ENCODE measurements around the gene HTR3C. TPM values are rescaled to one million over a fixed set of nuclear protein-coding genes. Genes with fewer than 3 reads are reported as not detected.
"Not testable (repeated sequence)": the region's sequence is repeated elsewhere in the genome, so short reads cannot be mapped to it uniquely, and the experiment has no call there.

The HTR3C gene, protein sequence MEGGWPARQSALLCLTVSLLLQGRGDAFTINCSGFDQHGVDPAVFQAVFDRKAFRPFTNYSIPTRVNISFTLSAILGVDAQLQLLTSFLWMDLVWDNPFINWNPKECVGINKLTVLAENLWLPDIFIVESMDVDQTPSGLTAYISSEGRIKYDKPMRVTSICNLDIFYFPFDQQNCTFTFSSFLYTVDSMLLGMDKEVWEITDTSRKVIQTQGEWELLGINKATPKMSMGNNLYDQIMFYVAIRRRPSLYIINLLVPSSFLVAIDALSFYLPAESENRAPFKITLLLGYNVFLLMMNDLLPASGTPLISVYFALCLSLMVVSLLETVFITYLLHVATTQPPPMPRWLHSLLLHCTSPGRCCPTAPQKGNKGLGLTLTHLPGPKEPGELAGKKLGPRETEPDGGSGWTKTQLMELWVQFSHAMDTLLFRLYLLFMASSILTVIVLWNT
- not detected in 2 replicates for total RNA-seq

DNA sequence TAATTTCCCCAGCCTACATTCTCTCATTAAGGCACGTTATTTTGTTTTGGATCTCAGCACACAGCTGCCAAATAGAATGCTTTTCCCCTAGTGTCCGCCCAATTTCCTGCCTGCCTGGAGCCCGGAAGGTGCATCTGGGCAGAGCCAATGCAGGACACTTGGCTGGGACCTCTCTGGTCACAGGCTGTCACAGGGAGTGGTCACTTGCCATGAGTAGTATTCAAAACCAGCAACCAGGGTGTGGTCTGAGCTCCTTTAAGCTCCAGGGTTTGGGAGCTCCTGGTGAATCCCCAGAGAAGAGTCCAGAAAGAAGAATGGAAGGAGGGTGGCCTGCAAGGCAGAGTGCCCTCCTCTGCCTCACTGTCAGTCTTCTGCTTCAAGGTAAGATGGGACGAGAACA, at the start of gene HTR3C:
TSS of gene HTR3C (plus strand) at position 281 of the 400 bp plus-strand sequence. CDS start at position 315, 34 bp downstream.
- Mint-ChIP-seq H3K27me3 (ENCODE audit: insufficient read depth) (peaks cover 6% of the 10 kb centered on the region), H3K4me3 (no peak within 1 kb of the TSS), H3K27ac (no peak within 1 kb of the TSS), H3K4me1 (ENCODE audit: low read depth) (no peaks in the 10 kb centered on the region), H3K9me3 (no peaks in the 10 kb centered on the region), H3K36me3 (ENCODE audit: low read depth) (no peaks in the 10 kb centered on the region)
- DNase-seq (ENCODE audit: low spot score): no peak
- intact Hi-C loops (cut with micrococcal nuclease): no loop called here

GRCh38 chr3:184003187-184003967, 49.5 kb upstream of the HTR3C start:
- Mint-ChIP-seq H3K27me3 (ENCODE audit: insufficient read depth) (no peaks in the 10 kb centered on the region), H3K9me3 (no peaks in the 10 kb centered on the region), H3K4me3 (no peak overlapping the region), H3K36me3 (ENCODE audit: low read depth) (peaks cover 3% of the 10 kb centered on the region), H3K27ac (no peak overlapping the region), H3K4me1 (ENCODE audit: low read depth) (peaks cover 9% of the 10 kb centered on the region)
- intact Hi-C loops (cut with micrococcal nuclease): no loop called here
- no peak for DNase-seq (ENCODE audit: low spot score)

GRCh38 chr3:184004476-184004875, 48.4 kb upstream of the HTR3C start:
- H3K4me1 Mint-ChIP-seq (ENCODE audit: low read depth): peaks cover 9% of the 10 kb centered on the region
- intact Hi-C loops (cut with micrococcal nuclease): no loop called here

DNA sequence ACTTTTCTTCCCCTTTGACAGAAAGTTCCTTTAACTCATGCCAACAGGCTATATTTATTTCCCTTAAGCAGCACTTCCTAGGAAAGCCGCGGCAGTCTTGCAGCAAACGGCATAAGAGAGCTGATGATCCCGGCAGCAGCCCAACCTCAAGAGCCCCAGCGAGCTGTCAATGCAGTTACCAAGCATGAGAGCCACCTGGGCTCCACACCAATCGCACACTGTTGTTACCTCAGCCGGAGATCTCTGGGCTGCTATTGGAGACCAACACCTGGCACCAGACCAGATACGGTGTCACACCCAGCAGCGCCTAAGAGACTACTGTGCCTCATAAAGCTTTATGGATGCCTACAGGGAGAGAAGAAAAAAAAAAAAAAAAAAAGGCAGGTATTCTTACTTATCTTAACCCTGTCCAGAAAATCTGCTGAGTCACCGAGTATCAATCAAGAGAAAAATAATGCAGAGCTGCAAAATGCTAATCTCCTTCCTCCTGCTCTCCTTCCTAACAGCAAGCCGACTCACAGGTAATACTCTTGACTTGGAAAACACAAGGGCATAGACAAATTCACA, 46.8 kb upstream of the HTR3C start:
- DNase-seq (ENCODE audit: low spot score): no peak
- Mint-ChIP-seq H3K4me3 (no peak overlapping the region), H3K27ac (no peak overlapping the region), H3K4me1 (ENCODE audit: low read depth) (peaks cover 9% of the 10 kb centered on the region), H3K27me3 (ENCODE audit: insufficient read depth) (no peaks in the 10 kb centered on the region), H3K9me3 (no peaks in the 10 kb centered on the region), H3K36me3 (ENCODE audit: low read depth) (peaks cover 4% of the 10 kb centered on the region)
- intact Hi-C loops (cut with micrococcal nuclease): no loop called here

More at GRCh38 chr3:184004476-184004875, 48.4 kb upstream of the HTR3C start:
- no peaks in the 10 kb centered on the region for H3K27me3 Mint-ChIP-seq (ENCODE audit: insufficient read depth)
- no peaks in the 10 kb centered on the region for H3K9me3 Mint-ChIP-seq
- peaks cover 3% of the 10 kb centered on the region for H3K36me3 Mint-ChIP-seq (ENCODE audit: low read depth)
- DNase-seq (ENCODE audit: low spot score): no peak
- no peak overlapping the region for H3K27ac Mint-ChIP-seq
- no peak overlapping the region for H3K4me3 Mint-ChIP-seq

DNA sequence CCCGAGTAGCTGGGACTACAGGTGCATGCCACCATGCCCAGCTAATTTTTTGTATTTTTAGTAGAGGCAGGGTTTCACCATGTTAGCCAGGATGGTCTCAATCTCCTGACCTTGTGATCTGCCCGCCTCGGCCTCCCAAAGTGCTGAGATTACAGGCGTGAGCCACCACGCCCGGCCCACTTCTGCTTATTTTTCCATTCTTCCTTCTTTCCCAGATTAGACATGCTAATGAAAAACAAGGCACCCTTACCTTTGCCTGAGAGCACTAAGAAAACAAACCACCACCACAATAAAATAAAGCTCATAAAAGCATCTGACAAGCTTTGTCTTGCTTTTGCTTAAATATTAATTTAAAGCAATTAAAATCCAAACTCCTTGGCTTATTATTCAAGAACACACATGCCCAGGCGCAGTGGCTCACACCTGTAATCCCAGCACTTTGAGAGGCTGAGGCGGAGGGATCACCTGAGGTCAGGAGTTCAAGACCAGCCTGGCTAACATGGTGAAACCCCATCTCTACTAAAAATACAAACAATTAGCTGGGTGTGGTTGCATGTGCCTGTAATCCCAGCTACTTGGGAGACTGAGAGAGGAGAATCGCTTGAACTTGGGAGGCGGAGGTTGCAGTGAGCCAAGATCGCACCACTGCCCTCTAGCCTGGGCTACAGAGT, 45.6 kb upstream of the HTR3C start:
- H3K9me3 Mint-ChIP-seq; H3K27ac Mint-ChIP-seq; H3K27me3 Mint-ChIP-seq (ENCODE audit: insufficient read depth); H3K4me3 Mint-ChIP-seq; DNase-seq (ENCODE audit: low spot score); H3K4me1 Mint-ChIP-seq (ENCODE audit: low read depth); intact Hi-C loops (cut with micrococcal nuclease); H3K36me3 Mint-ChIP-seq (ENCODE audit: low read depth): not testable (repeated sequence)

DNA sequence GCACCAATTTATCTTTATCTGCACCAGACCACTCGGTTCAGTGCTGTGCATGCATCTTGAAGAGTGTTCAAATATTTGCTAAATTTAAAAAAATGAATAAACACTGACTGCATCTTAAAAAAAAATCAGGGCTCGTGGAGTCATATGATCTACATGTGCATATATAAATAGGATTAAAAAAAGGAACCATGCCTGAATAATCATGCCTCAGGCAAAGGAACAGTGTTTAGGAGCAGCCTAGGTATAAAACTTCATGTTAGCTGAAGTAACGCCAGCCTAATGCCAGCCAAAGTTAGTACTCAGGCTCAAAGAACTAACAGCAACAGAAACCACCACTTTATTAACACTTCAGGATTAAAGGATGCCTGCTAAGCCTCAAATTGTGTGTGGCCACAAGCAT, 44.7 kb upstream of the HTR3C start:
- Mint-ChIP-seq H3K4me3 (no peak overlapping the region), H3K4me1 (ENCODE audit: low read depth) (peaks cover 9% of the 10 kb centered on the region), H3K27me3 (ENCODE audit: insufficient read depth) (no peaks in the 10 kb centered on the region), H3K36me3 (ENCODE audit: low read depth) (peaks cover 11% of the 10 kb centered on the region), H3K9me3 (no peaks in the 10 kb centered on the region), H3K27ac (no peak overlapping the region)
- DNase-seq (ENCODE audit: low spot score): no peak
- intact Hi-C loops (cut with micrococcal nuclease): no loop called here

- no peak overlapping the region for H3K4me3 Mint-ChIP-seq
- DNase-seq (ENCODE audit: low spot score): no peak
- H3K9me3 Mint-ChIP-seq: no peaks in the 10 kb centered on the region
- intact Hi-C loops (cut with micrococcal nuclease): no loop called here
- H3K27ac Mint-ChIP-seq: no peak overlapping the region
- peaks cover 11% of the 10 kb centered on the region for H3K36me3 Mint-ChIP-seq (ENCODE audit: low read depth)
- H3K27me3 Mint-ChIP-seq (ENCODE audit: insufficient read depth): peaks cover 2% of the 10 kb centered on the region
- peaks cover 10% of the 10 kb centered on the region for H3K4me1 Mint-ChIP-seq (ENCODE audit: low read depth)
Measured at GRCh38 chr3:184011230-184011876, 41.5 kb upstream of the HTR3C start.

DNA sequence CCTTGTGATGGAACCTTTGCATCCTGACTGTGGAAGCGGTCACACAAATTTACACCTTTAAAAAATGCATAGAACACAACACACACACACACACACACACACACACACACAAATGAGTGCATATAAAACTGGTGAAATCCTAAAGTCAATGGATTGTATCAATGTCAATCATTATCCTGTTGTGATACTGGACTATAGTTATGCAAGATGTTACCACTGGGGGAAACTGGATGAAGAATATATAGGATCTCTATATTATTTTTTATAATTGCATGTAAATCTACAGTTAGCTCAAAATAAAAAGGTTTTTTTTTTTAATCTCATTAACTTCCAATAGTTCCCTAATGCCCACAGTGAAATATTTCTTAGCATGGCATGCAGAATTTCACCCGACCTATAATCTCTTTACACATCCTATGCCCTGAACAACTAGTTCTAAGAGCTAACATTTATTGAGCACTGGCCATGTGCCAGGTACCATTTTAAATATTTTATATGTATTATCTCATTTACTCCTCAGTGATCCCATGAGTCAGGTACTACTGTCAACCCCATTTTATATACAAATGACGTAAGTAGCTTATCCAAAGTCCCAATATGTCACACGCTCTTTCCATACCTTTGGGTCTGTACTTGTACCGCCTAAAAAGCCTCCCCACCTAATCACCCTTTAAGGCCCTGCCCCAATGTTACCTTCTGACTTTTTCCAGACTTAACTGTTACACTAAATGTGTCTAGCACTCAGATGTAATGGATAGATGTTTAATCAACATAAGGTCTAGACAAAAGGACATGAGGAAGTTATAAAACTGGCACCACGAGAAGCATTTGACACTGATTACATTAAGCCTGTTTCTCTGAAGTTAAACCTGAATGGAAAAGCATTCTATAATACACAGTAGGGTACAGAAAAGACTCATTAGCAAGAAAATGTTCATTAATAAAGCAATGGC, 40.6 kb upstream of the HTR3C start:
- peaks cover 2% of the 10 kb centered on the region for H3K27me3 Mint-ChIP-seq (ENCODE audit: insufficient read depth)
- no peak overlapping the region for H3K27ac Mint-ChIP-seq
- peaks cover 16% of the 10 kb centered on the region for H3K4me1 Mint-ChIP-seq (ENCODE audit: low read depth)
- no peak for DNase-seq (ENCODE audit: low spot score)
- no peaks in the 10 kb centered on the region for H3K9me3 Mint-ChIP-seq
- H3K4me3 Mint-ChIP-seq: no peak overlapping the region
- H3K36me3 Mint-ChIP-seq (ENCODE audit: low read depth): peaks cover 10% of the 10 kb centered on the region
- intact Hi-C loops (cut with micrococcal nuclease): no loop called here

- Mint-ChIP-seq H3K4me3 (peak overlapping the region; percentile 99), H3K36me3 (ENCODE audit: low read depth) (peaks cover 8% of the 10 kb centered on the region), H3K4me1 (ENCODE audit: low read depth) (peaks cover 25% of the 10 kb centered on the region), H3K27ac (no peak overlapping the region), H3K9me3 (no peaks in the 10 kb centered on the region), H3K27me3 (ENCODE audit: insufficient read depth) (peaks cover 17% of the 10 kb centered on the region)
- intact Hi-C loops (cut with micrococcal nuclease): loop anchor here (2.0 to 5.0 kb wide), 6 partner anchors 273 to 1267 kb away; partner anchors contain the start of gene YEATS2
- DNase-seq (ENCODE audit: low spot score): no peak
Measured at GRCh38 chr3:184015381-184016019, 37.3 kb upstream of the HTR3C start.

DNA sequence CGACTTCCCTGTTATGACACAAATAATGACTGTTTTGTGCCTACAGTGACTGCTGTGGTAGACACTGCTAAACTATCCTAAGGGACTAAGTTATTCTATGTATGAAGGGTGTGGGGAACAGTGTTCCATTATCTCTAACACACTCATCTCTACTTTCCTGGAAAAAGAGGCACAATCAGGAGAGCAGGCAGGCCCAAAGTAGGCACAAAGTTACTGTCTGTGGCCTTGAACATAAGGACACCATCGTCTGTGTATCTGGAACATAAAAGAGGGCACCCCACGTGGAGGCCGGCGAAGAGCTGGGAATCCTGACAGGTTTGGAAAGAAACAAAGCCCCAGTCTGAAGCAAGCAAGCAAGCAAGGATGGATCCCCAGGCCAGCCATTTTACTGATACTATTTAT, 36.7 kb upstream of the HTR3C start:
- peaks cover 8% of the 10 kb centered on the region for H3K36me3 Mint-ChIP-seq (ENCODE audit: low read depth)
- H3K4me3 Mint-ChIP-seq: peak overlapping the region; percentile 99
- H3K4me1 Mint-ChIP-seq (ENCODE audit: low read depth): peaks cover 25% of the 10 kb centered on the region
- no peak overlapping the region for H3K27ac Mint-ChIP-seq
- intact Hi-C loops (cut with micrococcal nuclease): loop anchor here (2.0 to 5.0 kb wide), 6 partner anchors 273 to 1266 kb away; partner anchors contain the start of gene YEATS2
- H3K9me3 Mint-ChIP-seq: no peaks in the 10 kb centered on the region
- peaks cover 20% of the 10 kb centered on the region for H3K27me3 Mint-ChIP-seq (ENCODE audit: insufficient read depth)
- no peak for DNase-seq (ENCODE audit: low spot score)
